SH-SY5Y (cell line): ENCODE data around the gene FAM131C.

ENCODE experiments used
- GATA2 ChIP-seq: IDR thresholded peaks from 2 replicates; pipeline ENCODE4 v1.6.1; 2011; ENCODE audit warnings: mild to moderate bottlenecking, low read depth, low read length
- GATA3 ChIP-seq: IDR thresholded peaks from 2 replicates; pipeline ENCODE4 v1.6.1; 2011; ENCODE audit warnings: low read depth, mild to moderate bottlenecking, low read length, moderate library complexity

The FAM131C gene

GRCh38 chr1:16042096-16042495 lies 31.4 kb downstream of the FAM131C start:
- no peak for TF ChIP-seq GATA3
- TF ChIP-seq GATA2 = no peak

- TF ChIP-seq GATA3 (no peak), GATA2 (no peak)
Measured at GRCh38 chr1:16041200-16041599, 32.3 kb downstream of the FAM131C start.

- TF ChIP-seq GATA2 = no peak
Measured at GRCh38 chr1:16038620-16038912, 34.9 kb downstream of the FAM131C start.

- TF ChIP-seq GATA3 = no peak
- no peak for TF ChIP-seq GATA2
Measured at GRCh38 chr1:16032388-16033102, 40.9 kb downstream of the FAM131C start.

GRCh38 chr1:16031551-16031950 lies 41.9 kb downstream of the FAM131C start:
- no peak for TF ChIP-seq GATA3
- no peak for TF ChIP-seq GATA2

- no peak for TF ChIP-seq GATA2
- TF ChIP-seq GATA3 = no peak
Measured at GRCh38 chr1:16029288-16029687, 44.2 kb downstream of the FAM131C start.

- TF ChIP-seq GATA2 (no peak), GATA3 (no peak)
Measured at GRCh38 chr1:16028237-16029002, 45.0 kb downstream of the FAM131C start.

GRCh38 chr1:16026723-16027484 lies 46.5 kb downstream of the FAM131C start:
- no peak for TF ChIP-seq GATA3
- TF ChIP-seq GATA2 = no peak

- TF ChIP-seq GATA2 = no peak
- TF ChIP-seq GATA3 = no peak
Measured at GRCh38 chr1:16023050-16023653, 50.3 kb downstream of the FAM131C start.

GRCh38 chr1:16022393-16022792 lies 51.1 kb downstream of the FAM131C start:
- no peak for TF ChIP-seq GATA3
- no peak for TF ChIP-seq GATA2

- TF ChIP-seq GATA3 = no peak
- no peak for TF ChIP-seq GATA2
Measured at GRCh38 chr1:16021681-16022080, 51.8 kb downstream of the FAM131C start, which contains the start of gene CLCNKA. CLCNKA (plus strand) TSS chr1:16022036; CDS start chr1:16022620, 584 bp downstream.

- no peak for TF ChIP-seq GATA2
- TF ChIP-seq GATA3 = no peak
Measured at GRCh38 chr1:16020325-16020724, 53.1 kb downstream of the FAM131C start.

GRCh38 chr1:16019644-16020277 lies 53.7 kb downstream of the FAM131C start:
- no peak for TF ChIP-seq GATA2
